ENCODE data around the gene ZNF423.

The ZNF423 gene

GRCh38 chr16:49499869-49500610 is 355.9 kb downstream of the ZNF423 start:
- no peak for DNase-seq

GRCh38 chr16:49499414-49499785 is 356.5 kb downstream of the ZNF423 start:
- no peak for DNase-seq

GRCh38 chr16:49498666-49499413 is 357.1 kb downstream of the ZNF423 start:
- DNase-seq: no peak

- DNase-seq: no peak
These were observed 357.6 kb downstream of the ZNF423 start for GRCh38 chr16:49498264-49498663.

GRCh38 chr16:49497466-49497865 is 358.4 kb downstream of the ZNF423 start:
- no peak for DNase-seq

- DNase-seq: no peak
These were observed 359.3 kb downstream of the ZNF423 start for GRCh38 chr16:49496656-49497055.

GRCh38 chr16:49495596-49496355 is 360.1 kb downstream of the ZNF423 start:
- DNase-seq: no peak

- no peak for DNase-seq
These were observed 360.9 kb downstream of the ZNF423 start for GRCh38 chr16:49494891-49495566.

GRCh38 chr16:49494474-49494873 is 361.4 kb downstream of the ZNF423 start:
- DNase-seq: no peak

GRCh38 chr16:49493836-49494235 is 362.1 kb downstream of the ZNF423 start:
- DNase-seq: no peak

- no peak for DNase-seq
These were observed 362.9 kb downstream of the ZNF423 start for GRCh38 chr16:49492896-49493626.

GRCh38 chr16:49491771-49492761 is 363.8 kb downstream of the ZNF423 start:
- peak; percentile 13 for DNase-seq

GRCh38 chr16:49491106-49491670 is 364.7 kb downstream of the ZNF423 start:
- DNase-seq: no peak

GRCh38 chr16:49490321-49490705 is 365.6 kb downstream of the ZNF423 start:
- DNase-seq: no peak

- DNase-seq: no peak
These were observed 366.1 kb downstream of the ZNF423 start for GRCh38 chr16:49489686-49490320.

- DNase-seq: no peak
These were observed 367.0 kb downstream of the ZNF423 start for GRCh38 chr16:49488740-49489525.

- DNase-seq: no peak
These were observed 367.6 kb downstream of the ZNF423 start for GRCh38 chr16:49488336-49488735.

GRCh38 chr16:49487746-49488145 is 368.2 kb downstream of the ZNF423 start:
- no peak for DNase-seq

GRCh38 chr16:49486400-49486799 is 369.5 kb downstream of the ZNF423 start:
- no peak for DNase-seq
